CD4-positive, alpha-beta T cell treated with Interleukin-4 for 1 hour (primary cell): ENCODE data around the gene CORO6.
A peak's percentile ranks its signal among the peaks of the same experiment; 100 is the strongest.
"Not testable (repeated sequence)": the region's sequence is repeated elsewhere in the genome, so short reads cannot be mapped to it uniquely, and the experiment has no call there.

Experiments used
- DNase-seq, 2 donors: peaks; one replicate each; pipeline ENCODE4 v3.0.0-alpha.2; 2020 to 2022

CORO6 gene

DNA sequence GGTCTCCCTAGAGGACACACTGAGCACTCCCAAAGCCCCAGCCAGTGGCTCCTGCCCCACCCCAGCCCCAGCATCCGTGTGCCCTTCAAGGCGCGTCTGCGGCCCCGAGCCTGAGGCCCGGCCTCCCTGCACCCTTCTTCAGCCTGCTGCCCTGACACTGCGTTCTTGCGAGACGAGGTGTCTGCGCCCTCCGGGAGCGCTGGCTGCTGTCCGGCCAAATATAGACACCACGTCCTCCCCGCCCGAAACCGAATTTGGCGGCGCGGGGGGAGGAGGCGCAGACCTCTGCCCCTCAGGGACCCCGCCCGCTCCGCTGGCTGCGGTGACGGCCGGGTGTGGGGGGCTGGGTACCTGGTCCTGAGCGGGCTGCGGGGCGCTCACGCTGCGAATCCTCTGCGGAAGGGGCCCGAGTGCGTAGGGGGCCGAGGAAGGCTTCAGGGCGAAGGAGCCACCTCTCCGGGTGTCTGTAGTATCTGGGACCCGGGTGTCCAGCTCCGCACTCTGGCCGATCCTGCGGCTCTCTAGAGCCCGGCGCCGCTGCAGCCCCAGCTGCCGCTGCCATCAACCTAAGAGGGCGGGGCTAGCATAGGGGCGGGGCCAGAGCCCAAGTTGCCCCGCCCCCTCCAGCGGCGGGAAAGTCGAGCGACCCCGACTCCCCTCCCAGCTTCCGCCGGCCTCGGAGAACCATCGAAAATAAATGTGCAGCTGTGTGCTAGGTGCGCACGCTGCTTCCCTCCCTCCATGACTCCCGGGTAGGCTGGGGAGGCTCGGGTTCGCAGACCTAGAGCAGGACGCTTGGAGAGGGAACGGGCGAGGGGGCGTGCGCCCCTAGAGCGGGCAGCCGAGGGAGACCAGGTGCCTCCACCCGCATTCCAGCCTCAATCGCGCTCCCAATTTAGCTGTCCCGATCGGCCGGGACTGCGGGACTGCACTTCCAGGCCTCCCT, at the start of gene CORO6:
Gene CORO6, minus strand, starts transcription at position 576 of the 946 bp plus-strand sequence. CDS start 1,491 bp downstream, outside the sequence.
- DNase-seq: peak; percentile 63 to 71

DNA sequence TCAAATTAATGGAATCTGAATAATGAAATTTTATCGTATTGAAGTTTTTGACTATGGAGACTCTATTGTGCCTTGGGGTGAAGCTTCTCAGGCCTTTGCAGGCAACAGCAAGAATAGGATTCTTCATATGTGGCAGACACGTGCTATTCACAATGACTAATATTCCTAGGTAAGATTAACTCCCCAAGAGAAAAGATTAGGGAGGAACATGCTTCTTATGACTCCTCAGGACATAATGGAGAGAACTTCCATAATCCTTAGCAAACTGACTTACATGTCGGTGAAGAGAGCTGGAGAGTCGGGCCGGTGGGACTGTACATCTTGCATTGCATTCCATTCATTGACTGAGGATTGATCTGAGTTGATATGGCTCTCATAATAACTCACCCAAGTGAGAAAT, 48.9 kb upstream of the CORO6 start:
- DNase-seq: no peak

- no peak for DNase-seq
Observed at GRCh38 chr17:29669266-29669665, 46.6 kb upstream of the CORO6 start.

DNA sequence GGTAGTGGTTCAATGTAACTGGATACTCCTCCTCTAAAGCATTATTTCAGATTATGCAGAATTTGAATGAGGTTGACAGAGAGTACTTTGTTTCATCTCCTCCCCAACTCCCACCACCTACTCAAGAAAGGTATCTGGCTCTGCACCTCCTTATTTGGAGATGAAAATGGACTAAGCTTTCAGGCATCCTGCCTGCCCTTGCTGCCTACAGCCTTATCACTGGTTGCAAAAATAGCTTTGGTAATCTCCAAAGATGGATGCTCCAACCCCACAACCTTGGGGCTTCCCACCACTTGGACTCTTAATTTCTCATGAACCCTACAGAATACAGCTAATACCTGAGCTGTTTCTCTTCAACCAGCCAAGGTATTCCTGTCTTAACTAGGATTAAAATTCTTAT, 45.3 kb upstream of the CORO6 start:
- DNase-seq: no peak

- no peak for DNase-seq
Observed at GRCh38 chr17:29665481-29665810, 42.7 kb upstream of the CORO6 start.

DNA sequence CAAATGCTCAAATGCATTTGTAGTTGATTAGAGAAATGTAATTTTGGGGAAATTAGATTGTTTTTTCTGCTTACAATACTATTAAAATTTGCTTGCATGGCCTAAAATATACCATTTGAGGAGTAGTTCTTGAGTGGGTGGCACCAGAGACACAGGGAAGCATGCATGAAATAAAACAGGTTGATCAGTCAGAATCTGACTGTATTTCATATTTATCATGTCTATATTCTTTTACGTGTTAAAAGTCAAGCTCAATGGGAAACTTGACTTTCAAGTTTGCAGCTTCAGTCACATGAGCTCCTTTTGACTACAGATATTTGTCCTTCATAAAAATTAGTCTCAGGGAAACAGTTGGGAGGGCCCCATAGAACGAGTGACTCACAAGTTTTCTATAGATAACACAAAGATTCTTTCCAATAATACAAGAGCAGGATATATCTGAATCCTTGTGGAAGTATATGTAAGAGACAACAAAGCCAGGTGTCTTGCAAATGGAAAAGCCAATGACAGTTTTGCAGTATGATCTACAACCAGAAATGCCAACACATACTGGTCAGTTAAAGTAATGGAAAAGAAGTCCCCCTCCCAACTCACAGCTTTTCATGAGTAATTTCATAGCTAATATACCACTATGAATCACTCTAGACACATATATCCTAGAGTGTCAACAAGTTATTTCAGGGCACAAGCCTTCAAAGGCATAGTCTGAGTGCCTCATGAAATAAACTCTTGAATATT, 42.2 kb upstream of the CORO6 start:
- DNase-seq: no peak

- no peak for DNase-seq
Observed at GRCh38 chr17:29663155-29663554, 40.4 kb upstream of the CORO6 start.

DNA sequence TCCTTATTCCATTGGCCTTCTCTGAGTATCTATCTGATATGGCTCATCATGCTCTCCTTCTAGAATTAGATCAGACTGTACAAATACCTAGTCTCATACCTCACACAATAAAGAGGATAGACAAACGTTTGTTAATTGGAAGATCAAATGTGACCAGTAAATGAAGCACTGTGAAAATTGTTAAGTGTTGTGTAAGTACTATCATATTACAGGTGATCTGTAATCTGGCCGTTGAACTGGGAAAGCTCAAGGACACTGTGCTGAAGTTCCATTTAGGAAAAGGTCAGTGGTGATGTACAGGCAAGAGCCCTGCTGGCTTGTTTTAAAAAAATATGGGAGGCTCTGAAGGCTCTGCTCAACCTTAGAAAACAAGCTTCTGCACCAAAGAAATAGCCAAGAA, 38.5 kb upstream of the CORO6 start:
- no peak for DNase-seq

GRCh38 chr17:29659155-29659554, 36.4 kb upstream of the CORO6 start:
- DNase-seq: peak in 1 of 2 donors; percentile 14

- DNase-seq: no peak
Observed at GRCh38 chr17:29655323-29655722, 32.6 kb upstream of the CORO6 start.

DNA sequence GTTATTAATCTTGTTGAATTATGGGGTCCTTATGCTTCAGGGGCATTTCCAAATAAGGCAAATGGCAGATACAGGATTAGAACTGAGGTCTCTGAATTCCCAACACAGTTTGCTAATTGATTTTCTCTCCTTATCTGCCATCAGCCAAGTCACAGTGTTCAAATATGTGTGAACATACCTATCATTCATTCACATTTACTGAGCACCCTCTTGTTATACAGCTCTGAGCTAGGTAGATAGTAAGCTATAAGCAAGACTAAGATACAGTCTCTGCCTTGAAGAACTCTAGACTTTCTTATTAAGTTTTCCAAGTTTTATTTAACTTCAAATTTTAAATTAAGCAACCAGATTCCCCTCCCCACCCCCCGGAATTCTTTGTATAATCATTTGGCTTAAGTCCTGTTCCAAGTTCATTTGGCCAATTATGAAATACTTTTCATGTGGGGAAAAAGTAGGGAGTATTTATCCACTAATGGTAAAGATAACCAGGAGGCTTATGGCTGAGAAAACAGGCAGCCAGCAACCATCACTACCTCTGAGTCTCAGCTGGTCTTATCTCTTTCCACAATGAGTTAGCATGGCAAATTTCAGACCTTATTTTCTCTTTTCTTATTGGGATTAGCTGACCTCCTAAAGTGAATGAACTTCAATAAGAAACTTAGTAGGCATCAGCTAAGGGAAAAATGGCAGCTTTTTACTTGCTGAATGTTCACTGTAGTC, 31.4 kb upstream of the CORO6 start:
- no peak for DNase-seq

DNA sequence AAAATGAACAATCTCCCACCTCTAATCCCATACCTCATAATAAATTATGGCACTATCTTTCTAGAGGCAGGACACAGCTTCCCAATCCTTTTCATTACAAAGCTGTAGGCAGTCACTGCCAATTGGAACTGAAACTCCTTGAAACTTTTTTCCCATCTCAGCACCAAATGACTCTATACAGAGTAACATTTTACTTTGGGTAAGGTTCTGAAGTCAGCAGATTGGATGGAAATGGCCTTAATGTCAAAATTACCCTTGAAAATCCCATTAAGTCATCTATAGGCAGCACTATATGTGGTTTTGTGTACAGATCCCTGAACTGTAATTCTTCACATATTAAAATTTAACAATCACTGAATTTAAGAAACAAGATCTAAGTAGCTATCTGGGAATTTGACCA, 30.3 kb upstream of the CORO6 start:
- no peak for DNase-seq

DNA sequence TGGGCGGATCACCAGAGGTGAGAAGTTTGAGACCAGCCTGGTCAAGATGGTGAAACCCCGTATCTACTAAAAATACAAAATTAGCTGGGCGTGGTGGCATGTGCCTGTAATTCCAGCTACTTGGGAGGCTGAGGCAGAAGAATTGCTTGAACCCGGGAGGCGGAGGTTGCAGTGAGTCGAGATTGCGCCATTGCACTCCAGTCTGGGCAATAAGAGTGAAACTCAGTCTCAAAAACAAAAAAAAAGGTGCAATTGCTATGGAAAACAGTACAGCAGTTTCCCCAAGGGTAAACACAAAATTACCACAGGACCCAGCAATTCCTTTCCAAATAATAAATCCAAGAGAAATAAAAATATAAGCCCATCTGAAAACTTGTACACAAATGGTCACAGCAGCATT, 29.2 kb upstream of the CORO6 start:
- DNase-seq: not testable (repeated sequence)

DNA sequence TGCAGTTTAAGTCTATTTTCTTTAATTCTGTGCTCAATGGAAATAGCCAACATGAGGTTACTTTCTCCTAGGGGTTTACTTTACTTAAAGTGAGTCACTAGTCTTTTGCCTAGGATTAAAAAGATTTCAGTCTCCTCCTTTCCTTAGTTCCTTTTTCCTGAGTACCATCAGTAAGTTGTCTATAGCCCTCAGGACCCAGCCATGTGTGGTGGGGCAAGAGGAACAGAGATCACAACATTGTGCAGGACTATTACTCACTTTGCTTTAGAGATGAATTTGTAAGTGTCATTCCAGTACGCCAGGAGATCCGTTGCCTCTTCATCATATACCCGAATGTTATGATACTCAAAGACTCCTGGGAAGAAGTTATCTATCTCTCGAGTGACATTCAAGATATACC, 27.7 kb upstream of the CORO6 start:
- DNase-seq: no peak

DNA sequence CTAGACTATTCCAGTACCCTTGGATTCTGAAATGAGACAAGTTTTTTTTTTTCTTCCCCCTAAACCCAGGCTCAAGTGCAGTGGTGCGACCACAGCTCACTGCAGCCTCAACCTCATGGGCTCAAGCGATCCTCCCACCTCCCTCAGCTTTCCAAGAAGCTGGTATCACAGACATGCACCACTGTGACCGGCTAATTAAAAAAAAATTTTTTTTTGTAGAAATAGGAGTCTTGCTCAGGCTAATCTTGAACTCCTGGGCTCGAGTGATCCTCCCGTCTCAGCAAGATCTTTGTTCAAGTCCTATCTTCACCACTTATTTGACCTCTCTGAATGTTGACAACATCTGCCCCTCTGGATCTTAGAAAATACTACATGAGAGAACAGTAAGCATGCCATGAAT, 26.6 kb upstream of the CORO6 start:
- no peak for DNase-seq

GRCh38 chr17:29648005-29648404, 25.3 kb upstream of the CORO6 start:
- DNase-seq: no peak

- no peak for DNase-seq
Observed at GRCh38 chr17:29645515-29646051, 22.9 kb upstream of the CORO6 start.

- DNase-seq: no peak
Observed at GRCh38 chr17:29643817-29644160, 21.1 kb upstream of the CORO6 start.

GRCh38 chr17:29642171-29642611, 19.5 kb upstream of the CORO6 start:
- DNase-seq: no peak

DNA sequence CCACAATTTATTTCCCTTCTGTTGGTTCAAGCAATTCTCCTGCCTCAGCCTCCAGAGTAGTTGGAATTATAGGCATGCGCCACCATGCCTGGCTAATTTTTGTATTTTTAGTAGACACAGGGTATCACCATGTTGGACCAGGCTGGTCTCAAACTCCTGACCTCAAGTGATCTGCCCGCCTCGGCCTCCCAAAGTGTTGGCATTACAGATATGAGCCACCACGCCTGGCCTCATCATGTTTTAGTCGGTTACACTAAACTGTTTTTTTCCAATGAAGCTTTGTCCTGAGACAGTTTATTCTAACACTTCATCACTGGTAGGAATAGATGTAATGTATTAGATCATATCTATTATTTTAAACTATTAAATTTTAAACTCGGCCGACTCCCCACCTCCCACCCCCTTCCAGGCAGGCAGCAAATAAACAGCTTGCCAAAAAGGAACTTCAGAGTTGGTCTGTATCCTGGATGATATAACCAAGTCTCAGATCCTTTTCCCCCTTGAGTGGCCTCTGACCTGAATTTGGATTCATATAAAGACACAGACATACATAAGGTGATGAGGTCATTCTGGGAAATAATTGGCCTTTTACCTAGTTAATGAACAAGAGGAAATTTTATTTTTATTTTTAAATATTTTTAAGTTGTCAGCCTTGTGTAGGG, 18.4 kb upstream of the CORO6 start:
- DNase-seq: no peak

DNA sequence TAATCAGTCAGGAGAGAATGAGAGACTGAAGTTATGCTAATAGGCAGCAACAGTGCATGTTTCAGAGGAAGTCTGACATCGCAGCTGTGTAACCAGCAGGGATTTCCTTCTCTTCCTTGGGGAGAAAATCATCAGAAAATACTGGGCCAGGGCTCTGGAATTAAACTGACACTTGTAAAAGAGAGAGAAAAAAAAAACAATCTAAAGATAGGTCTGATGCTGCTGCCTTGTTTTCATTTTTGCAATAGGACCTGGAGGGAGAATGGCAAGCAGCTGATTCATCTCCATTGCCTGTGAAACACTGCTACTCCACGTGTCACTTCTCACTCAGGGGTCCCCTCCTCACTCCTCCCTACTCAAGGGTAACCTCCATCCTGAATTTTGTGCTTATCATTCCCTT, 17.7 kb upstream of the CORO6 start:
- no peak for DNase-seq

GRCh38 chr17:29633886-29634285, 11.2 kb upstream of the CORO6 start:
- no peak for DNase-seq
